OCI-M2 (cell line): ENCODE measurements around the gene SLC39A3.

Experiments
- DNase-seq: peaks from one replicate; lab custom pipeline; 2025; ENCODE audit not compliant: unreplicated experiment; lab: John Stamatoyannopoulos, UW

Gene SLC39A3

DNA sequence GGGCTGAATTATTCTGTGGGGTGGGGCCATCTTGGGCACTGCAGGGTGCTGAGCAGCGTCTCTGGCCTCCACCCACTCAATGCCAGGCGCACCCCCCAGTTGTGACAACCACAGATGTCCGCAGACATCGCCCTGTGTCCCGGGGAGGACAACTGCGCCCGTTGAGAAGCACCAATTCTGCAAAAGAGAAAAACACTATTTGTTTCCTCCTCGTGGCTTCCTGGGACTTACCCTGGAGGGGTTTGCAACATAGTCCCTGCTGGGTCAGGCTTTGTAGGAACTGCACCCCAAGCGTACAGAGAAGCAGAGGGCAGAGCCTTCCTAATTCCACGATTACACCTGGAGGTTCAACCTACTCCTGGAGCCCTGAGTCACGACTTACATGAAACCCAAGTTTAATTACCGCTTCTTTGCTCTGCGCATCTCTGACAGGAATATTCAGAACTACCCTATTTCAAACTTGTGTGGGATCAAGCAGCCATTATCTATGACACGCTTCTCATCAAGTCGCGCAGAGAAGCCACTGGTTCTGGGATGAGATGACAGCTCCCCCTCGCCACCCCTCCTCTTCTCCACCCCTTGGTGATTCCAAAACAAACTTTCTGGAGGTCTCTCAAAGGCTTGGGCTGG is 11.1 kb upstream of the SLC39A3 start:
- DNase-seq, result no peak

DNA sequence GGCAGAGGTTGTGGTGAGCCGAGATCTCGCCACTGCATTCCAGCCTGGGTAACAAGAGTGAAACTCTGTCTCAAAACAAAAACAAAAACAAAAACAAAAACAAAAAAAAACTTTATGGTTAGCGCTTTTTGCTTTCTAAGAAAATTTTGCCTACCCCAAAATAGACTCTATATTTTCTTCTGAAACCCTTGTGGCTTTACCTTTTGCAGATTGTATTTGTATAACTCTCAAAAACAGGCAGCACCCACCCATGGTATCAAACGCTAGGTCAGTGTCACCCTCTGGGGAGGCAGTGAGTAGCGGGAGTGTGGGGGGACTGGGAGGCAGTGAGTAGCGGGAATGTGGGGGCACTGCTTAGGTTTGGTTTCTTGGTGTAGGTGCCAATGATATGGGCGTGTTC is 7.5 kb upstream of the SLC39A3 start:
- no peak for DNase-seq

GRCh38 chr19:2744113-2744512 is 4.3 kb upstream of the SLC39A3 start:
- no peak for DNase-seq

- DNase-seq, result no peak
Observed at GRCh38 chr19:2743099-2743498, 3.3 kb upstream of the SLC39A3 start.

DNA sequence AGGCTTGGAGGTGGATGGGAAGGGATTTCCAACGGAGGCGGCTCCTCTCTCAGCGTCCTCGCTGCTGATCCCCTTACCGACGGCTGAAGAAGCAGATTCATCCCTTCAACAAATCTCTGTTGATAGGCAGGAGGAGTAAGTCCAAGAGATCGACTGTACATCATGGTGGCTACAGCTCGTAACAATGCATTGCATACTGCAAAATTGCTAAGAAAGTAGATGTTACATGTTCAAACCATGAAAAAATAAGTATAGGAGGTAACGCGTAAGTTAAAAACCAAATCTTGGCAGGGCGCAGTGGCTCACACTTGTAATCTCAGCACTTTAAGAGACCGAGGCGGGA is 468 bp upstream of the SLC39A3 start:
- DNase-seq, result no peak

- DNase-seq, result no peak
Observed at GRCh38 chr19:2736550-2737190, 3.1 kb downstream of the SLC39A3 start.

DNA sequence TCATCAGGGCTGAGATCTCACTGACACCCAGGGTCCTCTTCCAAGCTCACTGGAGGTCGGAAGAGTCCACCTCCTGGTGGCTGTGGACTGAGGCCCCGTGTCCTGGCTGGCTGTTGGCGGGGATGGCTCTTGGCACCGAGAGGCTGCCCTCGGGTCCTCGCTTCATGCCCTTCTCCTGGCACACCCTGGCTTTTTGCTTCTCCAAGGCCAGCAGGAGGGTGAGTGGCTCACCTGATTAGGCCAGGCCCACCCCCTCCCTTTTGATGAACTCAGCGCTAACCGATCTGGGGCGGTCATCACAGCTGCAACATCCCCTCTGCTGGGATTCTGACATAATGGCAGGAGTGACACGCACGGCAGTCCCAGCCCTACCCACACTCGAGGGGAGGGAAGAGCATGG is 4.4 kb downstream of the SLC39A3 start:
- no peak for DNase-seq

- no peak for DNase-seq
Observed at GRCh38 chr19:2734589-2735288, 5.1 kb downstream of the SLC39A3 start.

DNA sequence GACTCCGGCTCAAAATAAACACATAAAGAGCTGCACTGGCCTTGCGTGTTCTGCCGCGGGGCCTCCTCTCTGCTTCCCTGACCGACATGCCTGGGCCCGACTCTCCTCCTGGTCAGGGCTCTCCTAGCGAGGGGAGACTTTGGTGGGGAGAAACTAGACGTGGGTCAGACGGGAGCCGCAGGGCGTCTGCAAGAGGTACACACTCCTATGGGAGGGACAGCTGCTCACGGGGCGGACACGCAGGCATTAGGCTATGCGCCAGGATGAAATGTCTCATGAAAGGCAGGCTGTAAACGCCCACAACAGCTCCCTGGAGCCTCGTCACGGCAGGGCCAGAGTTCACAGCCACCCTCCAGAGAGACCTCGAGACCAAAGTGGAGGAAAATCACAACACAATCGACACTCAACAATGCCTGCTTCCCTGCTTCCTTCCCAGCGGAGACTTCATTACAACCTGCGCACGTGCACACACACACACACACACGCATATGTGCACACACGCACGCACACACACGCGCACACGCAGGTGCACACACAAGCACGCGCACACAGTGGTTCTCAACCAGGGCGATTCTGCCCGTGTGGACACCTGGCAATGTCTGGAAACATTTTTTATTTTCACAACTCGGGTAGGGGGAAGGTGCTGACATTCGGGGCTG is 5.8 kb downstream of the SLC39A3 start:
- no peak for DNase-seq

- DNase-seq, result no peak
Observed at GRCh38 chr19:2732883-2733282, 6.9 kb downstream of the SLC39A3 start.

DNA sequence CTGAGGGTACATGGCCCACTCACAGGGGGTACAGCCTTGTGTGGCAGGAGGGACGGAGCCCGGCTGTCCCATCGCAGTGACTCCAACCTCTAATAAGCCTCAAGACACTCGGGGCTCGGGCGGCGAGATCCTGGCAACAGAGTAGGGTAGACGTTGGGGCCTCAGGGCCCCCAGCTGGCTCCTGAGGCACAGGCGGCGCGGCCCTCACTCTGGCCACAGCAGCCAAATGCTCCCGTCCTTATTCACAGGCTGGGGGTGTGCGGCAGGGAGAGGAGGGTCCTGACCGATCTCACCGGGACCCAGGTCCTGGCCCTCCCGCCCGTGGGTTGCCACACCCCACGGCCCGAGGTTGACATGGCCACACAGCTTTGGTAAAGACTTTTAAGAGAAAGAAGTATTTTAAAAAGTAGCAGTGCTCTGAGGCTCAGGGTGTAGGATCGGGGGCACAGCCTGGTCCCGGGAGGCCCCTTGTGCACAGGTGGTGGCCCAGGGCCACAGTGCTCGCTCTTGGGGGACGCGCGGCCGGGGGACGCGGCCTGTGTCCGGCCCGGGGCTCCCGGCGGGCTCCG is 7.6 kb downstream of the SLC39A3 start:
- DNase-seq, result no peak

GRCh38 chr19:2731181-2731995 is 8.4 kb downstream of the SLC39A3 start:
- no peak for DNase-seq

GRCh38 chr19:2729943-2730818 is 9.6 kb downstream of the SLC39A3 start:
- no peak for DNase-seq

DNA sequence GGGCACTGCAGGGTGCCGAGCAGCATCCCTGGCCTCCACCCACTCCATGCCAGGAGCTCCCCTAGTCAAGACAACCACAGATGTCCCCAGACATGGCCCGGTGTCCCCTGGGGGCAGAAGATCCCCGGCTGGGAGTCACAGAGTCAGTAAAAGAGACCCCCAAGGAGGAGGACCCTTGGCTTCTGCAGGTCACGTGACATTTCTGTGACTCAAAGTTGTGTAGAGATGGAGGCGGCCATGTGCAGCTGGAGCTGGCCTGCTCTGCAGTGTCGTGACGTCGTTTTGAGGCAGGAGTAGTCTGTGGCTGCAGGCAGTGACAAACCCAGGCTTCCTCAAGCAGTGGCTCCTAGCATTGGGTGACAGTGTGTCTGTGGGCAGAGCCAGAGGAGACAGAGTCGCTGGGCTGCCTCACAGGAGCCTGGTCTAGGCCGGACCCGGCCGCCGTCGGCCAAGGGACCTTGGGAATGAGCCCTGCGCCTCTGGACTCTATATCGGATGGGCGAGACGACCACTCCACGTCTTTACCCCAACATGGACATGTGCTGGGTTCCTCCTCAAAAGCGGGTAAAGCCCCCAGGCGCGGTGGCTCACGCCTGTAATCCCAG is 10.9 kb downstream of the SLC39A3 start:
- DNase-seq, result no peak

DNA sequence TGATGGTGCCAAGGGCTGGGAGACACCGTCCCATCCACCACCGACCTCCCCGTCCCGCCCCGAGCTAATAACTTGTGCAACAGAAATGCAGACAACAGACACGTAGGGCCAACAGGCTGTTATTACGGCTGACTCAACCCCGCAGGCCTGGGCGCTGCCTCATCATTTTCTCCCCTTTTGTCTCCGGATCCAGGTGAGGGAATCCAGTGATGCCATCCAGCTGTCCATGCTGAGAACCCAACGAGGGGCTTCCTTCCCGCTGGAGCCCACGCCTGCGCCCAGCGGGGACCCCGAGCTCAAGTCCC is 12.2 kb downstream of the SLC39A3 start:
- DNase-seq, result no peak

- no peak for DNase-seq
Observed at GRCh38 chr19:2726904-2727639, 12.7 kb downstream of the SLC39A3 start.

- DNase-seq, result no peak
Observed at GRCh38 chr19:2726160-2726855, 13.5 kb downstream of the SLC39A3 start.

DNA sequence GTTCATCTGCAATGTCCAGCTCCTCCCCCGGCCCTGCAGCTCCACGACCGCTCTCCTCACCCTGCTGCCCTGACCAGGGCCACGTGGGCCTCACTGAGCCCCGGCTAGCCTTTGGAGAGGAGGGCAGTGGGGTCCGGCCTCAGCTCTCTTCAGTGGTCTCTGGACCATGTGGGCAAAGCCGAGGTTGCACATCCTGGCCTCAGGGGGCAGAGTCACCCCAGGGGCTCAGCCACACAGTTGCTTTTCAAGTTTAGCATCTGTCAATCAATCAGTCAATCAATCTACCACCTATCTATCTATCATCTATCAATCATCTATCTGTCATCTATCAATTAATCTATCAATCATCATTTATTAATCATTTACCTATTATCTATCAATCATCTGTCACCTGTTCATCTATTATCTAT is 15.7 kb downstream of the SLC39A3 start:
- no peak for DNase-seq
